AG04450 (cell line): ENCODE measurements around the gene PLCH2. TPM values are rescaled to one million over a fixed set of nuclear protein-coding genes. Genes with fewer than 3 reads are reported as not detected.

Experiments used
- CTCF ChIA-PET: fragments of 300-600, 350-600 bp; formaldehyde crosslinking; extraction: SDS; loops from one replicate; lab custom pipeline; 2022; ENCODE audit warnings: antibody characterized with exemption, inconsistent platforms; lab: Charles Lee
- POLR2A ChIA-PET: fragments of 350-600 bp; formaldehyde crosslinking; extraction: SDS; loops from one replicate; lab custom pipeline; 2021; ENCODE audit warnings: antibody characterized with exemption, inconsistent platforms; lab: Yijun Ruan, JAX
- DNase-seq: peaks from one replicate; pipeline ENCODE4 v3.0.0-alpha.2; 2011; ENCODE audit warnings: low read depth, low spot score
- H3K27ac ChIP-seq: one replicate; pipeline ENCODE4 v1.5.1; 2012; ENCODE audit warnings: low read depth, low read length, control low read depth
- H3K27me3 ChIP-seq: one replicate; pipeline ENCODE4 v1.6.0; 2012; ENCODE audit warnings: low read length; ENCODE audit not compliant: control insufficient read depth, insufficient read depth
- H3K4me3 ChIP-seq: 2 replicates; pipeline ENCODE4 v1.5.1; 2011; ENCODE audit warnings: mild to moderate bottlenecking, low read depth, low read length, control low read depth
- H3K9me3 ChIP-seq: 2 replicates; pipeline ENCODE4 v1.5.1; 2012; ENCODE audit warnings: low read length; ENCODE audit not compliant: control insufficient read depth, insufficient read depth
- polyA plus RNA-seq: library from polyadenylated mRNA; depleted of rRNA; stranded (reverse); fragments of >200 nt; gene quantifications from 2 replicates; pipeline ENCODE4 v1.2.3, GENCODE V29; 2011
- TF ChIP-seq, protein P1 (sequence below): IDR thresholded peaks from 2 replicates; pipeline ENCODE4 v1.5.1; 2011; ENCODE audit warnings: low read depth, low read length, control low read depth, inconsistent platforms

Gene PLCH2
- polyA plus RNA-seq, 1 experiment, result 0.06 TPM

DNA sequence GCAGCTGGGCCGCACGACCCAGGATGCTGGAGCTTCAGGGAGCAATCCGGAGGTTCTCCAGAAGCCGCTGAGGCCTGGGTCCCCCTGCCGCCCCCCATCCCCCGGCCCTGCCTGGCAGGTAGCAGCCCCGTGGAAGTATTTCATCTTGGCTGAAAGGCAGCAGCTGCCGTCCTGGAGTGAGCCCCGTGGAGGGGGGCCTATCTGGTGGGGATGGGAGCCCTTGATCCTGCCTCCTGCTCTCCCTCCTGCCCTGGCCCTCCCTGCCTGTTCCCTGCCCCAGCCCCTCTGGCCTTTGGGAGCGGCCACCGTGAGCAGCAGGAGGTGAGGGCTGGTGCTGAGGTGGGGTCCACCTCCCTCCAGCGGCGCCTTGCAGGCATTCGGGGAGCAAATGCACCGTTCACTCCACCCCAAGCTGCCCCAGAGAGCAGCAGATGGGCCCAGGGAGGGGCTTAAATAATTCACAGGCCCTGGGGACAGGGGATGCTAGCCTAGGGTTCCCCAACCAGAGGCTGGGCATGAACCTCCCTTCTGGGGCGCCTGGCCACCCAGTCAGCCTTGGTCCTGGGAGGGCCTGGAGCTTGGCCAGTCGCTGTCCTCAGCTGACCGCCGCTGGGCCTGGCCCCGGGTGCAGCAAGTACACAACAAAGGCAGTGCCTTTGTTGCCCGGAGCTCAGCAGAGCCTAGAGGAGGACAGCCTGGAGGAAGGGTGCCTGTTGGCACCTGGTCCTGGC lies 23.7 kb upstream of the PLCH2 start:
- DNase-seq, result no peak
- ChIA-PET POLR2A (no interaction called here), CTCF (interaction anchor here (1.1 kb wide), 1 partner anchor 1167 kb away, joined by 3 read pairs; no protein-coding TSS in a partner anchor)
- no peaks in the 10 kb centered on the region; the same call in 1 of the 2 replicates for H3K9me3 ChIP-seq
- TF ChIP-seq, protein P1, sequence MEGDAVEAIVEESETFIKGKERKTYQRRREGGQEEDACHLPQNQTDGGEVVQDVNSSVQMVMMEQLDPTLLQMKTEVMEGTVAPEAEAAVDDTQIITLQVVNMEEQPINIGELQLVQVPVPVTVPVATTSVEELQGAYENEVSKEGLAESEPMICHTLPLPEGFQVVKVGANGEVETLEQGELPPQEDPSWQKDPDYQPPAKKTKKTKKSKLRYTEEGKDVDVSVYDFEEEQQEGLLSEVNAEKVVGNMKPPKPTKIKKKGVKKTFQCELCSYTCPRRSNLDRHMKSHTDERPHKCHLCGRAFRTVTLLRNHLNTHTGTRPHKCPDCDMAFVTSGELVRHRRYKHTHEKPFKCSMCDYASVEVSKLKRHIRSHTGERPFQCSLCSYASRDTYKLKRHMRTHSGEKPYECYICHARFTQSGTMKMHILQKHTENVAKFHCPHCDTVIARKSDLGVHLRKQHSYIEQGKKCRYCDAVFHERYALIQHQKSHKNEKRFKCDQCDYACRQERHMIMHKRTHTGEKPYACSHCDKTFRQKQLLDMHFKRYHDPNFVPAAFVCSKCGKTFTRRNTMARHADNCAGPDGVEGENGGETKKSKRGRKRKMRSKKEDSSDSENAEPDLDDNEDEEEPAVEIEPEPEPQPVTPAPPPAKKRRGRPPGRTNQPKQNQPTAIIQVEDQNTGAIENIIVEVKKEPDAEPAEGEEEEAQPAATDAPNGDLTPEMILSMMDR, result no peak
- no peak overlapping the region for H3K4me3 ChIP-seq
- no peaks in the 10 kb centered on the region for H3K27me3 ChIP-seq
- H3K27ac ChIP-seq, result peak overlapping the region; percentile 52

DNA sequence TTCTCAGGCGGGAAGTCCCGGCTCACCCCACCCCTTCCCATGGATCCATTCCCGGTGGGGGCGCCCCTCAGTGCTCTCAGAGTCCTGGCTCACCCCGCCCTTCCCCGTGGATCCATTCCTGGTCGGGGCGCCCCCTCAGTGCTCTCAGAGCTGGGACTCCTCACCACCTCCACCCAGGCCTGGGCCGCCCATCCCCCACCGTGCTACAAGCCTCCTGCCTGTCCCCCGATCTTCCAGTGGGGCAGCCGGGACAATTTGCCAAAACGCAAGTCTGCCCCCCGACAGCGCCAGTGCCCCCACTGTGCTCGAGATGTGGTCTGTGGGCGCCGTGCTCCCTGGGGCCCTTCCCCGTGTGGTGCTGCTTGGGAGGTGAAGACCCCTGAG lies 23.2 kb upstream of the PLCH2 start:
- CTCF ChIA-PET, result interaction anchor here (1.1 kb wide), 1 partner anchor 1166 kb away, joined by 3 read pairs; no protein-coding TSS in a partner anchor

DNA sequence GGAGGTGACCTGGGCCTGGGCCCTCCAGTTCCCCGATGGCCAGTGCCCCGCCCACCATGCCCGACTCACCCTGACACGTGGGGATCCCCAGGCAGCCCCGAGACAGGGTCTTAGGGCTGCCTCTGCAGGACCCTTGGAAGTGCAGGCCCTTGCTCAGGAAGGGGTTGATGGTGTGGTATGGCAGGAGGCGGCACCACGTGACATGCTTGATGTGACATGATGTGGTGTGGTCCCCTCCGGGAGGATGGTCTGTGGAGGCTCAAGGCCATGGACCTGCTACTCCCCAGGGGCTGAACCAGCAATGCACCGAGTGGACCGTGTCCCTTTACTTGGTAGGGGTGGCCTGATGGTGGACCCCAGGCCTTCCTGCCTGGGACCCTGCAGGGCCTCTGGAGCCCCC lies 21.9 kb upstream of the PLCH2 start:
- ChIA-PET CTCF (no interaction called here), POLR2A (no interaction called here)
- TF ChIP-seq, protein P1, result no peak
- Histone ChIP-seq H3K4me3 (no peak overlapping the region), H3K27ac (no peak overlapping the region), H3K27me3 (no peaks in the 10 kb centered on the region), H3K9me3 (no peaks in the 10 kb centered on the region; the same call in 1 of the 2 replicates)
- no peak for DNase-seq

More for the DNA sequence above, 23.2 kb upstream of the PLCH2 start:
- H3K9me3 ChIP-seq, result no peaks in the 10 kb centered on the region; the same call in 1 of the 2 replicates
- POLR2A ChIA-PET, result no interaction called here
- TF ChIP-seq, protein P1, result no peak
- no peak overlapping the region for H3K4me3 ChIP-seq
- no peak overlapping the region for H3K27ac ChIP-seq
- no peaks in the 10 kb centered on the region for H3K27me3 ChIP-seq
- no peak for DNase-seq

DNA sequence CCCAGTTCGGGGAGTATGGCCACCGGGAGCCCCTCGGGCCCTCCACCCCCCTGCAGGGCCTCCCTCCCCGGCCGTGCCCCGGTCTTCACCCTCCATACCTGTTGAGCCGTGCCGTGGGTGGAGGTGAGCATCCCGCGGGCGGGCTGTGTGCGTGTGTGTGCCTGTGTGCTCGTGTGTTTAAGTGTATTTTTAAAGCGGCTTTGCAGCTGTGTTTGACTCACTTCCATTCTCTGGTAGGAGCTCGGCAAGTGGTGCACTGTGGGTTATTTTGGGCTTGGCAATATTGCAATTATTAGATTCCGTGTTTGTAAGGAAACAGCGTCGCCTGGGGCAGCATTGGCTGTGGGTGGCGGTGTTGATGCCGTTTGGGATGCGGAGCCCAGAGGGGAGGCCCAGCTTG lies 20.3 kb upstream of the PLCH2 start:
- no peak overlapping the region for H3K4me3 ChIP-seq
- H3K9me3 ChIP-seq, result no peaks in the 10 kb centered on the region; the same call in 1 of the 2 replicates
- no peak for DNase-seq
- ChIA-PET POLR2A (no interaction called here), CTCF (no interaction called here)
- no peak overlapping the region for H3K27ac ChIP-seq
- H3K27me3 ChIP-seq, result no peaks in the 10 kb centered on the region
- TF ChIP-seq, protein P1, result no peak

DNA sequence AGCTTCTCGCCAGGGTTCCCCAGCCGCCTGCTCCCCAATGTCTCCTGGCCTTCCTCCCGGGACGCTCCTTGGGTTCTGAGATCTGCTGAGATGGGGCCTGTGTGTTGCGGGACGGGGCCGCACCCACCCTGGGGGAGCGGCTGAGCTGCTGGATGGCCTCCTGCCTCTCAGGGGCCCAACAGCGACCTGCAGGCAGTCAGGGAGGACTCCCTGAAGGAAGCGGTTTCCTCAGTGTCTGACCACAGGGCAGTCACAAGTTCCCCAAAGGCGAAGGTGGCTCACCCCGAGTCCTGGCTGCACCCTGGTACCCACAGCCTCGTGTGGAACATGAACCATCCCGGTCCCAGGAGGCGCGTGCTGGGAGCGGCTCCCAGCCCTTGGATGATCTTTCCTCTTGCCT lies 18.6 kb upstream of the PLCH2 start:
- ChIA-PET CTCF (no interaction called here), POLR2A (no interaction called here)
- H3K27ac ChIP-seq, result no peak overlapping the region
- peaks cover 9% of the 10 kb centered on the region for H3K27me3 ChIP-seq
- DNase-seq, result no peak
- no peak overlapping the region for H3K4me3 ChIP-seq
- H3K9me3 ChIP-seq, result no peaks in the 10 kb centered on the region; the same call in 1 of the 2 replicates
- TF ChIP-seq, protein P1, result no peak
